Activated T-helper 2 cell treated with anti-CD3 and anti-CD28 coated beads, Interferon-gamma antibody, Interleukin-2, Interleukin-4, amounts not matched to agents 10 μg/mL and 5 μg/mL and 100 μg/mL, durations not matched to agents 14 hours and 24 hours and 36 hours (primary cell): ENCODE measurements around the gene TIMD4. TPM values are rescaled to one million over a fixed set of nuclear protein-coding genes. Genes with fewer than 3 reads are reported as not detected.

Experiments used
- DNase-seq: peaks from one replicate; pipeline ENCODE4 v3.0.0; 2021; ENCODE audit warnings: low spot score
- H3K27ac Mint-ChIP-seq: one replicate; pipeline ENCODE4 v1.8.0; 2021; ENCODE audit warnings: mixed read lengths
- H3K27me3 Mint-ChIP-seq: one replicate; pipeline ENCODE4 v1.8.0; 2021; ENCODE audit warnings: low read depth, mixed read lengths
- H3K36me3 Mint-ChIP-seq: one replicate; pipeline ENCODE4 v1.8.0; 2021; ENCODE audit warnings: low read depth, mixed read lengths
- H3K4me1 Mint-ChIP-seq: one replicate; pipeline ENCODE4 v1.8.0; 2021; ENCODE audit warnings: low read depth, mixed read lengths
- H3K4me3 Mint-ChIP-seq: one replicate; pipeline ENCODE4 v1.8.0; 2021; ENCODE audit warnings: low read depth, mild to moderate bottlenecking, moderate library complexity, mixed read lengths
- H3K9me3 Mint-ChIP-seq: one replicate; pipeline ENCODE4 v1.8.0; 2021; ENCODE audit warnings: mixed read lengths
- intact Hi-C: fragments of 100-400 bp; cut with micrococcal nuclease; formaldehyde crosslinking; loops from one replicate; pipeline ENCODE4 v1.15.1; 2023
- total RNA-seq: library from RNA; stranded (reverse); gene quantifications from 2 replicates; pipeline ENCODE4 v1.2.3, GENCODE V29; 2022

The TIMD4 gene
- total RNA-seq, 1 donor from 2014 or later = 5.5 TPM

DNA sequence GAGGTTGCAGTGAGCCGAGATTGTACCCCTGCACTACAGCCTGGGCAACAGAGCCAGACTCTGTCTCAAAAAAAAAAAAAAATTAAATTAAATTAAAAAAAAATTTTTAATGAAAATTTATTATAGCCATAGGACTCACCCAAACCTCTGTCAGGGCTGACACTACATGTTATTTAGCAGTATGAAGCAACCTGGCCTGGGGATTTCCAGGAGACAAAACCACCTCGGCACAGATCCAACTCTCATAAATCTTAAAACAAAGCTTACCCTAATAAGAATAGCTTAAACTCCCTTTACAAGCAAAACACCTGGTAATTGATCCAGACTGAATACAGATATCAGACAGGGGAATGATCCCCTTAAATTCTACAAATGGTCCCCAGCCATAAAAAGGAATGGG is 74.5 kb downstream of the TIMD4 start:
- no peaks in the 10 kb centered on the region for H3K36me3 Mint-ChIP-seq
- no peak overlapping the region for H3K27ac Mint-ChIP-seq
- H3K4me3 Mint-ChIP-seq = no peak overlapping the region
- intact Hi-C loops = no loop called here
- DNase-seq = no peak
- peaks cover 20% of the 10 kb centered on the region for H3K4me1 Mint-ChIP-seq
- H3K27me3 Mint-ChIP-seq = peaks cover 2% of the 10 kb centered on the region
- H3K9me3 Mint-ChIP-seq = peaks cover under 1% of the 10 kb centered on the region

DNA sequence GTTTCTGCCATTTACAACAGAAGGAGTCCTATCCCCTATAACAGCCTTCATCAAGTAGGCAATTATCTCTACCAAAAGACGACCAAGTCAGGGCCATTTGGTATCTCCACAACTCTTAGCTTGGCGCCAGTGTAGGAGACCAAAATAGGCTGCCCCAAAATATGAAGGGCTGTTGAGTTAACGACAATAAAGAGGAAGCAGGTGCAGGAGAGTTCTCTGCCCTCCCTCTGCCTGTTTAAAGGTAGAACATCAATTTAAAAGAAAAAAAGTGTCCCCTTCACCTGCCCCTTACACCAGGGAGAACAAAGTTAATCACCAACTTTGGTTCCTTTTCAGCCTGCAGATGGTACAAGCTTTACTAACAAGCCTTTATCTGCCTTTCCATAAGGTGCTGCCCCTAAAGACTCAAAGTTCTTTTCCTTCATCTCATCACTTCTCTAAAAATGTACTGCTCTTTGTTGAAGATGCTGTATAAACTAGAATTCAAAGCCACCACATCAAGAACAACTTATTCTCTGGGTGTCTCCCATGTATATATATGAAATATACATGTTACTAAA is 79.6 kb downstream of the TIMD4 start:
- DNase-seq = no peak
- no peak overlapping the region for H3K4me3 Mint-ChIP-seq
- H3K9me3 Mint-ChIP-seq = no peaks in the 10 kb centered on the region
- H3K4me1 Mint-ChIP-seq = no peaks in the 10 kb centered on the region
- no peak overlapping the region for H3K27ac Mint-ChIP-seq
- H3K36me3 Mint-ChIP-seq = no peaks in the 10 kb centered on the region
- H3K27me3 Mint-ChIP-seq = peaks cover 8% of the 10 kb centered on the region
- intact Hi-C loops = no loop called here

DNA sequence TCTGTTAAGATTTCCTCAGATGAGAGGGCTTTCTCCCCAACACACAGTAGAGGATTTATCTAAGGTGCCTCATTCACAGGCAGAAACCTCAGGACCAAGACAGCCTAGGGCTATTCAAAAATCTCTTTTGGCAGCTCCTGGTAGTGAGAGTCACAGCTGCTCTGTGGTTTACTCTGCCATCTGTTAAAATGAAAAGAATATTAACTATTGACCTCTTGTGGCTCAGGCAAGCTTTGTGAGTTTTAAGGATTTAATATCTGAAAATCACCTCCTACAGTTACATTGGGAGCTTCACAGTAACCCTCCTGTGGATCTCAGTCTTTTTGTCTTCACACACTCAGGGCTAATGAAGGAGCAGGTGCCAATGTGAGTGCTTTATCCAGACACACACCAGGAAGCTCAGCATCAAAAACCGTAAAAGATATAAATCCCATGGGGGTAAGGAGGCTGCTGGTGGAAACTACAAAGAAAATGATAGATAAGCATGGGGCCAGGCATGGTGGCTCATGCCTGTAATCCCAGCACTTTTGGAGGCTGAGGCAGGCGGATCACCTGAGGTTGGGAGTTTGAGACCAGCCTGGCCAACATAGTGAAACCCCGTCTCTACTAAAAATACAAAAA is 83.3 kb downstream of the TIMD4 start:
- no peak for DNase-seq
- intact Hi-C loops = no loop called here
- Mint-ChIP-seq H3K27me3 (peaks cover 14% of the 10 kb centered on the region), H3K9me3 (no peaks in the 10 kb centered on the region), H3K4me1 (no peaks in the 10 kb centered on the region), H3K36me3 (no peaks in the 10 kb centered on the region), H3K4me3 (no peak overlapping the region), H3K27ac (no peak overlapping the region)

DNA sequence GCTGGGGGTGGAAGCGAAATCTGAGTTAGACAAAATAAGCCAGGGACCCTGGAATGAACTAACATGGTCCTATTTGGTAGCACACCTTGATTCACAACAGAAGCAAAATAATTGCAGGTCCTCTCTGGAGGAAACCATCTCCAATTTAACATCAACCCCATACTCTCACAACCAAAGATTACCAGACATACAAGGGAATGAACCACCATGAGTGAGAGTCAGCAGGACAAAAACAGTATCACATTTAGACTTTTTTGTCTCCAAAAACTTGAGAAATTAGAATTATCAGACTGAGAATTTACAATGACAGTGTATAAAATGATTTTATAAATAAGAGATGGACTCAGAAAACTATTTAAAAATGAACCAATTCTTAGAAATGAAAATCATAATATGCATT is 91.8 kb downstream of the TIMD4 start:
- peaks cover 17% of the 10 kb centered on the region for H3K4me1 Mint-ChIP-seq
- no peak overlapping the region for H3K27ac Mint-ChIP-seq
- no peak for DNase-seq
- intact Hi-C loops = loop anchor here (2.0 kb wide), 1 partner anchor 50 kb away; no protein-coding TSS in a partner anchor
- H3K9me3 Mint-ChIP-seq = peaks cover 39% of the 10 kb centered on the region
- H3K36me3 Mint-ChIP-seq = peaks cover 18% of the 10 kb centered on the region
- H3K4me3 Mint-ChIP-seq = no peak overlapping the region
- H3K27me3 Mint-ChIP-seq = no peaks in the 10 kb centered on the region

DNA sequence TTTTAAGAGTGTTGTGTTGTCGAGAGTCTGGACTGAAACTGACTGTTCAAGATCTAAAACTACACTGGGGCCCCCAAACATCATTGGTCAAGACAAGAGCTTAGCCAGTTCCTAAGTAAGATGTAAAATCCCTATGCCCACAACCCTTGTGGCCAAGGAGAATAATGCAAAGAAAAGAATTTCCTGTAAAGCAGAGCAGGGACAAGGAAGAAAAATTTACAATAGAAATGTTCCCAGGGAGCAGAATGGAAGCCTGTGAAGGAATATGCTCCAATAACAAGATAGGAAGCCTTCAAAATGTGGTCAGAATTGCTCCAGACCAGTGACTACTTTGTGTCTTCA is 92.6 kb downstream of the TIMD4 start:
- no peak overlapping the region for H3K4me3 Mint-ChIP-seq
- H3K27me3 Mint-ChIP-seq = no peaks in the 10 kb centered on the region
- intact Hi-C loops = loop anchor here (1.0 to 2.0 kb wide), 2 partner anchors 50 to 155 kb away; no protein-coding TSS in a partner anchor
- H3K4me1 Mint-ChIP-seq = peaks cover 17% of the 10 kb centered on the region
- H3K36me3 Mint-ChIP-seq = peaks cover 18% of the 10 kb centered on the region
- H3K27ac Mint-ChIP-seq = no peak overlapping the region
- DNase-seq = no peak
- peaks cover 39% of the 10 kb centered on the region for H3K9me3 Mint-ChIP-seq

Other genes starting within 250 kb of the TIMD4 start
- gene PPP1R2B, start 112.9 kb downstream of the TIMD4 start, total RNA-seq = 0.51 and 0.66 TPM in 2 replicates
- 0.64 and 1.2 TPM in 2 replicates for gene HAVCR1, start 95.9 kb upstream of the TIMD4 start, total RNA-seq
- 48.6 and 50.5 TPM in 2 replicates for gene HAVCR2, start 145.8 kb upstream of the TIMD4 start, total RNA-seq
- 12.5 and 13.1 TPM in 2 replicates for gene MED7, start 179.6 kb upstream of the TIMD4 start, total RNA-seq
- 0.23 and 0.30 TPM in 2 replicates for gene GARIN3, start 203.0 kb upstream of the TIMD4 start, total RNA-seq
- 313 and 319 TPM in 2 replicates for gene ITK, start 217.6 kb upstream of the TIMD4 start, total RNA-seq